ENCODE measurements around the gene NGB. TPM values are rescaled to one million over a fixed set of nuclear protein-coding genes. Genes with fewer than 3 reads are reported as not detected.

Gene NGB
- total and polyA plus RNA-seq, 2 donors (not counting 1 experiment from before 2014, with no cell fraction given) = not detected

GRCh38 chr14:77219591-77219990 lies 51.4 kb downstream of the NGB start:
- no peak for TF ChIP-seq EZH2 (IDR thresholded peaks at IDR 0.05; ENCODE audit: low read length, missing control alignments)
- TF ChIP-seq, protein P1, sequence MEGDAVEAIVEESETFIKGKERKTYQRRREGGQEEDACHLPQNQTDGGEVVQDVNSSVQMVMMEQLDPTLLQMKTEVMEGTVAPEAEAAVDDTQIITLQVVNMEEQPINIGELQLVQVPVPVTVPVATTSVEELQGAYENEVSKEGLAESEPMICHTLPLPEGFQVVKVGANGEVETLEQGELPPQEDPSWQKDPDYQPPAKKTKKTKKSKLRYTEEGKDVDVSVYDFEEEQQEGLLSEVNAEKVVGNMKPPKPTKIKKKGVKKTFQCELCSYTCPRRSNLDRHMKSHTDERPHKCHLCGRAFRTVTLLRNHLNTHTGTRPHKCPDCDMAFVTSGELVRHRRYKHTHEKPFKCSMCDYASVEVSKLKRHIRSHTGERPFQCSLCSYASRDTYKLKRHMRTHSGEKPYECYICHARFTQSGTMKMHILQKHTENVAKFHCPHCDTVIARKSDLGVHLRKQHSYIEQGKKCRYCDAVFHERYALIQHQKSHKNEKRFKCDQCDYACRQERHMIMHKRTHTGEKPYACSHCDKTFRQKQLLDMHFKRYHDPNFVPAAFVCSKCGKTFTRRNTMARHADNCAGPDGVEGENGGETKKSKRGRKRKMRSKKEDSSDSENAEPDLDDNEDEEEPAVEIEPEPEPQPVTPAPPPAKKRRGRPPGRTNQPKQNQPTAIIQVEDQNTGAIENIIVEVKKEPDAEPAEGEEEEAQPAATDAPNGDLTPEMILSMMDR (conservative IDR thresholded peaks at IDR 0.05 in 1 of 2, IDR thresholded peaks at IDR 0.05 in 1 of 2; ENCODE audit: low read depth in 1 of 2, low read length in 2 of 2) = no peak
- Histone ChIP-seq H3K4me3 (replicated peaks in 1 of 4; ENCODE audit: control extremely low read depth in 1 of 4, insufficient read depth in 1 of 4, low read depth in 3 of 4, low read length in 4 of 4) (no peak overlapping the region), H4K20me1 (ENCODE audit: control insufficient read depth, extremely low read depth, insufficient read depth, low read length) (no peaks in the 10 kb centered on the region), H3K79me2 (ENCODE audit: control insufficient read depth, insufficient read depth, low read length) (no peaks in the 10 kb centered on the region), H3K27me3 (ENCODE audit: control insufficient read depth, insufficient read depth, low read length) (no peaks in the 10 kb centered on the region), H2AFZ (ENCODE audit: low read length) (no peak overlapping the region), H3K4me2 (ENCODE audit: extremely low read depth, insufficient read depth, low read length) (no peak overlapping the region), H3K36me3 (ENCODE audit: control insufficient read depth, insufficient read depth, low read length) (no peaks in the 10 kb centered on the region), H3K9me3 (ENCODE audit: control insufficient read depth, insufficient read depth, low read depth, low read length) (no peaks in the 10 kb centered on the region), H3K4me1 (ENCODE audit: control insufficient read depth, extremely low read depth, insufficient read depth, low read length) (no peaks in the 10 kb centered on the region), H3K9ac (ENCODE audit: insufficient read depth, low read length) (no peak overlapping the region), H3K27ac (ENCODE audit: insufficient read depth, low read length) (no peak overlapping the region)
- no peak for DNase-seq (ENCODE audit: low read depth in 2 of 2)

GRCh38 chr14:77217551-77217950 lies 53.5 kb downstream of the NGB start:
- no peaks in the 10 kb centered on the region for H4K20me1 ChIP-seq (ENCODE audit: control insufficient read depth, extremely low read depth, insufficient read depth, low read length)
- H3K9me3 ChIP-seq (ENCODE audit: control insufficient read depth, insufficient read depth, low read depth, low read length) = no peaks in the 10 kb centered on the region
- H3K4me3 ChIP-seq (replicated peaks in 1 of 4; ENCODE audit: control extremely low read depth in 1 of 4, insufficient read depth in 1 of 4, low read depth in 3 of 4, low read length in 4 of 4) = no peak overlapping the region
- no peak overlapping the region for H2AFZ ChIP-seq (ENCODE audit: low read length)
- no peak for TF ChIP-seq EZH2 (IDR thresholded peaks at IDR 0.05; ENCODE audit: low read length, missing control alignments)
- TF ChIP-seq, protein P1 (conservative IDR thresholded peaks at IDR 0.05 in 1 of 2, IDR thresholded peaks at IDR 0.05 in 1 of 2; ENCODE audit: low read depth in 1 of 2, low read length in 2 of 2) = no peak
- H3K27me3 ChIP-seq (ENCODE audit: control insufficient read depth, insufficient read depth, low read length) = no peaks in the 10 kb centered on the region
- H3K4me1 ChIP-seq (ENCODE audit: control insufficient read depth, extremely low read depth, insufficient read depth, low read length) = no peaks in the 10 kb centered on the region
- no peak overlapping the region for H3K27ac ChIP-seq (ENCODE audit: insufficient read depth, low read length)
- no peak overlapping the region for H3K9ac ChIP-seq (ENCODE audit: insufficient read depth, low read length)
- H3K36me3 ChIP-seq (ENCODE audit: control insufficient read depth, insufficient read depth, low read length) = no peaks in the 10 kb centered on the region
- H3K4me2 ChIP-seq (ENCODE audit: extremely low read depth, insufficient read depth, low read length) = no peak overlapping the region
- H3K79me2 ChIP-seq (ENCODE audit: control insufficient read depth, insufficient read depth, low read length) = no peaks in the 10 kb centered on the region
- DNase-seq (ENCODE audit: low read depth in 2 of 2) = no peak

Other genes with a start within 250 kb of the NGB start
- 36.0 and 45.9 TPM in 2 replicates for gene IRF2BPL, start 242.5 kb downstream of the NGB start, total RNA-seq
- 9.8 and 13.1 TPM in 2 replicates for gene IRF2BPL, start 242.5 kb downstream of the NGB start, polyA plus RNA-seq
- gene CIPC, start 172.9 kb downstream of the NGB start, total RNA-seq = 10.8 and 12.1 TPM in 2 replicates
- 8.9 and 12.8 TPM in 2 replicates for gene CIPC, start 172.9 kb downstream of the NGB start, polyA plus RNA-seq
- not detected in 2 replicates for gene ZDHHC22, start 129.4 kb downstream of the NGB start, total RNA-seq
- not detected in 2 replicates for gene ZDHHC22, start 129.4 kb downstream of the NGB start, polyA plus RNA-seq
- 0.66 TPM in 1 of 2 replicates, not detected in the other for gene TMEM63C, start 89.4 kb downstream of the NGB start, total RNA-seq
- gene TMEM63C, start 89.4 kb downstream of the NGB start, polyA plus RNA-seq = not detected in 2 replicates
- gene POMT2, start 49.7 kb upstream of the NGB start, total RNA-seq = 8.5 and 9.6 TPM in 2 replicates
- gene POMT2, start 49.7 kb upstream of the NGB start, polyA plus RNA-seq = 11.0 and 12.0 TPM in 2 replicates
- 13.7 and 20.5 TPM in 2 replicates for gene GSTZ1, start 49.8 kb upstream of the NGB start, total RNA-seq
- gene GSTZ1, start 49.8 kb upstream of the NGB start, polyA plus RNA-seq = 12.4 and 14.4 TPM in 2 replicates
- gene TMED8, start 105.9 kb upstream of the NGB start, total RNA-seq = 7.4 TPM in 2 replicates
- 5.1 and 7.0 TPM in 2 replicates for gene TMED8, start 105.9 kb upstream of the NGB start, polyA plus RNA-seq
- 0.33 and 0.77 TPM in 2 replicates for gene SAMD15, start 106.2 kb upstream of the NGB start, total RNA-seq
- 0.69 and 1.1 TPM in 2 replicates for gene SAMD15, start 106.2 kb upstream of the NGB start, polyA plus RNA-seq
- 0.26 and 0.83 TPM in 2 replicates for gene NOXRED1, start 152.3 kb upstream of the NGB start, total RNA-seq
- gene NOXRED1, start 152.3 kb upstream of the NGB start, polyA plus RNA-seq = 0.05 and 0.14 TPM in 2 replicates
- 26.7 and 28.2 TPM in 2 replicates for gene VIPAS39, start 186.4 kb upstream of the NGB start, total RNA-seq
- 25.4 and 28.1 TPM in 2 replicates for gene VIPAS39, start 186.4 kb upstream of the NGB start, polyA plus RNA-seq
- gene AHSA1, start 186.9 kb upstream of the NGB start, total RNA-seq = 60.3 and 71.1 TPM in 2 replicates
- 187 and 189 TPM in 2 replicates for gene AHSA1, start 186.9 kb upstream of the NGB start, polyA plus RNA-seq
- gene ISM2, start 227.6 kb upstream of the NGB start, total RNA-seq = not detected in 2 replicates
- 0.01 TPM in 1 of 2 replicates, not detected in the other for gene ISM2, start 227.6 kb upstream of the NGB start, polyA plus RNA-seq

All from fibroblast of lung (primary cell).